Measurements from ENCODE around the gene PIP5K1A.

- TF ChIP-seq REST (IDR thresholded peaks at IDR 0.05; ENCODE audit: insufficient read depth in 1 of 2, low read depth in 2 of 2, low read length in 2 of 2) (no peak), POLR2AphosphoS5 (IDR thresholded peaks at IDR 0.05; ENCODE audit: low read depth, low read length) (no peak), FOXP2 (optimal IDR thresholded peaks at IDR 0.05; ENCODE audit: borderline replicate concordance, extremely low read depth, extremely low read length, insufficient read depth) (no peak), SIN3A (IDR thresholded peaks at IDR 0.05; ENCODE audit: borderline replicate concordance, insufficient read depth, low read length) (no peak)
These were observed 23.2 kb upstream of the PIP5K1A start for GRCh38 chr1:151175041-151175741.
